Calu3 (cell line): Measurements from ENCODE around the gene TNNI2. TPM values are rescaled to one million over a fixed set of nuclear protein-coding genes. Genes with fewer than 3 reads are reported as not detected.
"Not testable (repeated sequence)": the region's sequence is repeated elsewhere in the genome, so short reads cannot be mapped to it uniquely, and the experiment has no call there.

Source experiments
- BruUV-seq: library from RNA; stranded (reverse); fragments of 400-500 nt; replicated peaks from 2 replicates; lab custom pipeline; 2021; lab: Mats Ljungman, UMichigan
- CTCF ChIA-PET: fragments of 300-600 bp; sonication (Branson Sonifier 250); formaldehyde crosslinking; loops from one replicate; lab custom pipeline; 2022; ENCODE audit warnings: antibody characterized with exemption; lab: Charles Lee
- DNase-seq: peaks from one replicate; pipeline ENCODE4 v3.0.0; 2022
- H3K27ac Mint-ChIP-seq: one replicate; pipeline ENCODE4 v1.8.0; 2022; ENCODE audit warnings: mixed read lengths; ENCODE audit not compliant: unreplicated experiment
- H3K27me3 Mint-ChIP-seq: one replicate; pipeline ENCODE4 v1.8.0; 2022; ENCODE audit warnings: mixed read lengths; ENCODE audit not compliant: unreplicated experiment
- H3K36me3 Mint-ChIP-seq: one replicate; pipeline ENCODE4 v1.8.0; 2022; ENCODE audit warnings: mild to moderate bottlenecking, moderate library complexity, mixed read lengths; ENCODE audit not compliant: insufficient read depth, unreplicated experiment
- H3K4me1 Mint-ChIP-seq: one replicate; pipeline ENCODE4 v1.8.0; 2022; ENCODE audit warnings: mild to moderate bottlenecking, low read depth, mixed read lengths; ENCODE audit not compliant: unreplicated experiment
- H3K4me3 Mint-ChIP-seq: one replicate; pipeline ENCODE4 v1.8.0; 2022; ENCODE audit warnings: mild to moderate bottlenecking, low read depth, moderate library complexity, mixed read lengths; ENCODE audit not compliant: unreplicated experiment
- H3K9me3 Mint-ChIP-seq: one replicate; pipeline ENCODE4 v1.8.0; 2022; ENCODE audit warnings: low read depth, mixed read lengths; ENCODE audit not compliant: unreplicated experiment
- CTCF ChIP-seq: fragments of 200-600 bp; IDR thresholded peaks from one replicate; pipeline ENCODE4 v1.8.0; 2022; ENCODE audit warnings: antibody characterized with exemption; ENCODE audit not compliant: unreplicated experiment
- intact Hi-C: fragments of 100-400 bp; cut with micrococcal nuclease; formaldehyde crosslinking; loops from one replicate; pipeline ENCODE4 v1.10.0; 2022; ENCODE audit not compliant: unreplicated experiment
- total RNA-seq: library from RNA; stranded (reverse); gene quantifications from 2 replicates; pipeline ENCODE4 v1.2.3, GENCODE V29; 2022

TNNI2 gene
- total RNA-seq, 1 experiment from 2014 or later, result 1.3 TPM

- Mint-ChIP-seq H3K36me3 (no peaks in the 10 kb centered on the region), H3K27me3 (peaks cover 18% of the 10 kb centered on the region), H3K27ac (no peak overlapping the region), H3K4me3 (no peak overlapping the region), H3K9me3 (no peaks in the 10 kb centered on the region), H3K4me1 (no peaks in the 10 kb centered on the region)
- intact Hi-C loops, result loop anchor here (5.0 kb wide), 1 partner anchor 268 kb away; no protein-coding TSS in a partner anchor
- CTCF ChIA-PET, result no interaction called here
- no peak for TF ChIP-seq CTCF
- no peak for DNase-seq
- no TSS peak for BruUV-seq
Observed at GRCh38 chr11:1884303-1884700, 45.5 kb downstream of the TNNI2 start.

DNA sequence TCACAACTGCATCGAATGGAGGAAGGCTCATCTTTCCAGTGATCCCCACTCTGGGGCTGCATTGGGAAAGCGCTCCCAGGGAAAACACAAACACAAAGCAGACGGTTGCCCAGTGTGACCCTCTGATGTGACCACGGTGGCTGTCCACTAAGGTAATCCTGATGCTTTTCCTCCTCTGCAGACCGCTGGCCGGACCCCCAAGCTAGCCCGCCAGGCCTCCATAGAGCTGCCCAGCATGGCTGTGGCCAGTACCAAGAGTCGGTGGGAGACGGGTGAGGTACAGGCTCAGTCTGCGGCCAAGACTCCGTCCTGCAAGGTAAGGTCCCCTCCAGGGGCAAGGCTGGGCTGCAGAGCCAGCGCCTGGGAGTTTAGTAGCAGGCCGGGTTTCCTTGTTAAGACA is 47.8 kb downstream of the TNNI2 start:
- H3K4me3 Mint-ChIP-seq, BruUV-seq, DNase-seq, H3K9me3 Mint-ChIP-seq, H3K36me3 Mint-ChIP-seq, CTCF ChIA-PET, intact Hi-C loops, H3K4me1 Mint-ChIP-seq, H3K27ac Mint-ChIP-seq: not testable (repeated sequence)
- H3K27me3 Mint-ChIP-seq, result peaks cover 19% of the 10 kb centered on the region

- Mint-ChIP-seq H3K4me3 (no peak overlapping the region), H3K36me3 (no peaks in the 10 kb centered on the region), H3K27me3 (peaks cover 27% of the 10 kb centered on the region), H3K9me3 (no peaks in the 10 kb centered on the region), H3K27ac (no peak overlapping the region), H3K4me1 (no peaks in the 10 kb centered on the region)
- BruUV-seq, result no TSS peak
- DNase-seq, result no peak
- intact Hi-C loops, result no loop called here
- TF ChIP-seq CTCF, result no peak
- CTCF ChIA-PET, result interaction anchor here (0.6 kb wide), 1 partner anchor 189 kb away, joined by 5 read pairs; no protein-coding TSS in a partner anchor
Observed at GRCh38 chr11:1887451-1888346, 48.9 kb downstream of the TNNI2 start.

DNA sequence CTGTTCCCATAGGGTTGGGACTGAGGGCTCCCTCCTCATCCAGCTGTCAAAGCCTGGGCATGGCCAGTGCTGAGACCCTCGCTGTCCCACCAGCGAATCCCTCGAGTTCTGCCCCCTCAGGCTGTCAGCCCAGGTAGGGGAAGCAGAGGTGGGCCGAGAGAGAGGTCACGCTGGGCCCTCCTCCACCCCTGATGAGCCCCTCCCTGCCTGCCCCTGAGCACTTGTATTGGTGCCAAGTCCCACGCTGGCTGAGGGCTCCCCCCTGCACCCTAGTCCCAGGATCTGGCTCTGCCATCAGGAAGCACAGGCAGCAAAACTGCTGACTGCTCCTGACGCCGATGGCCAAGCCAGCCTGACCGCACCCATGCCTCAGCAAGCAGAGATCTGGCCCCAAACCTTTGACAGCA is 49.6 kb downstream of the TNNI2 start:
- BruUV-seq, result no TSS peak
- no peak for TF ChIP-seq CTCF
- intact Hi-C loops, result no loop called here
- H3K4me1 Mint-ChIP-seq, result no peaks in the 10 kb centered on the region
- CTCF ChIA-PET, result no interaction called here
- no peak overlapping the region for H3K4me3 Mint-ChIP-seq
- no peaks in the 10 kb centered on the region for H3K9me3 Mint-ChIP-seq
- no peak for DNase-seq
- no peak overlapping the region for H3K27ac Mint-ChIP-seq
- no peaks in the 10 kb centered on the region for H3K36me3 Mint-ChIP-seq
- H3K27me3 Mint-ChIP-seq, result peaks cover 34% of the 10 kb centered on the region

DNA sequence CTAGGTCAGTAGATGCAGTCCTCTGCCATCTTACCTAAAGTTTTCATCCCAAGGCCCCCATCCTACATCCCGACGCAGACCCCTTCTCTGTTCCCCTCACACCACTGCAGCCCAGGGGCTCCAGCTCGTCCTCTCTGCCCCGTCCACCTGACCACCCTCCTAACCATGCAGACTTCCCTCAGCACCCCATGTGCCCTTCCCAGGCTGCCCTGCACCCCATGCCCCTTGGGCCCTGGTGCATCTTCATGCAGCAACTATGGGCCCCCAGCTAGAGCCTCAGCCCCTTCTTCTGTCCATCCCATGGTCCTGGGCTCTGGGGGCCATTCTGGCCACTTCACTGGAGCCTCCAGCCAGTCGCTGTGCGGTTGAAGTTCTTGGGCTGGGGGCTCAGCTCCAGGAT is 50.0 kb downstream of the TNNI2 start:
- peaks cover 38% of the 10 kb centered on the region for H3K27me3 Mint-ChIP-seq
- peaks cover 2% of the 10 kb centered on the region for H3K9me3 Mint-ChIP-seq
- no TSS peak for BruUV-seq
- CTCF ChIA-PET, result no interaction called here
- no peak for DNase-seq
- H3K27ac Mint-ChIP-seq, result no peak overlapping the region
- no peak overlapping the region for H3K4me3 Mint-ChIP-seq
- intact Hi-C loops, result no loop called here
- H3K36me3 Mint-ChIP-seq, result no peaks in the 10 kb centered on the region
- no peaks in the 10 kb centered on the region for H3K4me1 Mint-ChIP-seq
- TF ChIP-seq CTCF, result no peak
